Esophagus squamous epithelium (tissue), 5 donors: Measurements from ENCODE around the gene PILRA. TPM values are rescaled to one million over a fixed set of nuclear protein-coding genes. Genes with fewer than 3 reads are reported as not detected.

Source experiments
- DNase-seq: peaks from one replicate; lab custom pipeline; 2025; lab: John Stamatoyannopoulos, UW
- H3K27ac ChIP-seq, 4 donors: fragments of 200-600 bp; sonication (generic); one replicate each; pipeline ENCODE4 v1.5.1; 2016 to 2019; ENCODE audit warnings: mild to moderate bottlenecking in 1 of 4
- H3K27me3 ChIP-seq, 4 donors: fragments of 200-600 bp; sonication (generic); 1 replicate in 3 of 4; 2 replicates in 1 of 4; pipeline versions ENCODE4 v1.5.1 to v1.6.0; 2017 to 2021; ENCODE audit warnings: antibody characterized with exemption in 1 of 4
- H3K36me3 ChIP-seq, 3 donors: fragments of 200-600 bp; sonication (generic); one replicate each; pipeline ENCODE4 v1.5.1; 2016 to 2019
- H3K4me1 ChIP-seq, 3 donors: fragments of 200-600 bp; sonication (generic); one replicate each; pipeline ENCODE4 v1.5.1; 2017 to 2019
- H3K4me3 ChIP-seq, 4 donors: fragments of 200-600 bp; sonication (generic); 1 replicate in 3 of 4; 2 replicates in 1 of 4; pipeline ENCODE4 v1.5.1; 2016 to 2019; ENCODE audit warnings: mild to moderate bottlenecking in 2 of 4, moderate library complexity in 1 of 4
- H3K9me3 ChIP-seq, 3 donors: fragments of 200-600 bp; sonication (generic); one replicate each; pipeline ENCODE4 v1.5.1; 2016 to 2019
- POLR2A ChIP-seq, 4 donors: fragments of 450-650 bp; IDR thresholded peaks; one replicate each; pipeline ENCODE4 v1.6.1; 2017; ENCODE audit warnings: antibody characterized with exemption in 4 of 4, mild to moderate bottlenecking in 4 of 4, moderate library complexity in 3 of 4
- WGBS, 2 donors: methylation state at CpG; one replicate each; pipeline ENCODE4 v1.1.5; 2018; 5-methylcytosine and 5-hydroxymethylcytosine counted together
- intact Hi-C: fragments of 100-400 bp; cut with DNase I; formaldehyde crosslinking; loops from one replicate; pipeline ENCODE4 v1.15.0; 2022
- total RNA-seq, 4 donors: library from RNA; depleted of rRNA; stranded (reverse); fragments of >200 nt; gene quantifications; one replicate each; pipeline ENCODE4 v1.1.0, GENCODE V29; 2016
- TF ChIP-seq, protein P1 (sequence below), 6 experiments: fragments of 450-650 bp in 4 of 6; fragments of 200-600 bp in 2 of 6; sonication (generic) in 2 of 6; IDR thresholded peaks; one replicate each; pipeline ENCODE4 v1.5.1; 2016 to 2019; ENCODE audit warnings: antibody characterized with exemption in 6 of 6, mild to moderate bottlenecking in 4 of 6, moderate library complexity in 4 of 6
- donor health status: DM: yes; HTN: yes; CAD: no.

The PILRA gene
- total RNA-seq, 4 donors from 2014 or later = 0.61 to 5.0 (median 1.1) TPM

- intact Hi-C loops = no loop called here
- peaks cover 0 to 4% (median 0%) of the 10 kb centered on the region in 3 donors for H3K36me3 ChIP-seq
- TF ChIP-seq, protein P1, sequence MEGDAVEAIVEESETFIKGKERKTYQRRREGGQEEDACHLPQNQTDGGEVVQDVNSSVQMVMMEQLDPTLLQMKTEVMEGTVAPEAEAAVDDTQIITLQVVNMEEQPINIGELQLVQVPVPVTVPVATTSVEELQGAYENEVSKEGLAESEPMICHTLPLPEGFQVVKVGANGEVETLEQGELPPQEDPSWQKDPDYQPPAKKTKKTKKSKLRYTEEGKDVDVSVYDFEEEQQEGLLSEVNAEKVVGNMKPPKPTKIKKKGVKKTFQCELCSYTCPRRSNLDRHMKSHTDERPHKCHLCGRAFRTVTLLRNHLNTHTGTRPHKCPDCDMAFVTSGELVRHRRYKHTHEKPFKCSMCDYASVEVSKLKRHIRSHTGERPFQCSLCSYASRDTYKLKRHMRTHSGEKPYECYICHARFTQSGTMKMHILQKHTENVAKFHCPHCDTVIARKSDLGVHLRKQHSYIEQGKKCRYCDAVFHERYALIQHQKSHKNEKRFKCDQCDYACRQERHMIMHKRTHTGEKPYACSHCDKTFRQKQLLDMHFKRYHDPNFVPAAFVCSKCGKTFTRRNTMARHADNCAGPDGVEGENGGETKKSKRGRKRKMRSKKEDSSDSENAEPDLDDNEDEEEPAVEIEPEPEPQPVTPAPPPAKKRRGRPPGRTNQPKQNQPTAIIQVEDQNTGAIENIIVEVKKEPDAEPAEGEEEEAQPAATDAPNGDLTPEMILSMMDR (IDR thresholded peaks at IDR 0.05) = no peak
- no peak for TF ChIP-seq POLR2A (IDR thresholded peaks at IDR 0.05)
- H3K4me1 ChIP-seq = no peaks in the 10 kb centered on the region
- H3K27me3 ChIP-seq = no peaks in the 10 kb centered on the region
- DNase-seq = no peak
- H3K9me3 ChIP-seq = no peaks in the 10 kb centered on the region
- no peak overlapping the region for H3K4me3 ChIP-seq
- no peak overlapping the region for H3K27ac ChIP-seq
- WGBS, 2 donors = 100% methylated on average over 1 of the region's 1 CpG
Measured at GRCh38 chr7:100418930-100419659, 45.8 kb downstream of the PILRA start.

DNA sequence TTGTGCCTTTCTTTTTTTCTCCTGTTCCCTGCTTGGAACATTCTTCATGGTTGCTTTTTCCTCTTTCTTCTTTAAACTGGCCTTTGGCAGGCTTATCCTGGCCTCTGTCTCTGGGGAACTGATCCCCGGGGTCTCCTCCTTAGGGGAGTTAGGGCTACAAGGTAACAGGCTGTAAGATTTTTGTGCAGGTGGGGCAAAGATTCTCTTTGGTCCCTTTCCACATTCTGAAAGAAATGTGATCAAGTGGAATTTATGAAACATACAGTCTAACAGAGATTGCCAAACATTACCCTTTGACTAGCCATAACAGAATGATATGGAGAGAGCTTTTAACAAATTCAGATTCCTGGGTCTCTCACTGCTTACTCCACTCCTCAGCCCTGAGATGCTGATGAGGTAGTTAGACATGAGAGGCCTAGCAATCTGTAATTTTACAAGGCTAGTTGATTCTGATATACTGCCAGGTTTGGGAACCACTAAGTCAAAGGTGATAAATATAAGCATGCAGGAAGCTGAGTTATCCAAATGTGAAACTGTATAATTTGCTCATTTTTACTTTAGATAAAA is 46.5 kb downstream of the PILRA start:
- Histone ChIP-seq H3K36me3 (peaks cover 0 to 4% (median 0%) of the 10 kb centered on the region in 3 donors), H3K27ac (no peak overlapping the region), H3K9me3 (no peaks in the 10 kb centered on the region), H3K4me3 (no peak overlapping the region), H3K27me3 (no peaks in the 10 kb centered on the region), H3K4me1 (no peaks in the 10 kb centered on the region)
- intact Hi-C loops = no loop called here
- no peak for TF ChIP-seq POLR2A (IDR thresholded peaks at IDR 0.05)
- TF ChIP-seq, protein P1 (IDR thresholded peaks at IDR 0.05) = no peak
- no peak for DNase-seq
- WGBS, 2 donors = 60 to 64% methylated on average over 1 of the region's 1 CpG

DNA sequence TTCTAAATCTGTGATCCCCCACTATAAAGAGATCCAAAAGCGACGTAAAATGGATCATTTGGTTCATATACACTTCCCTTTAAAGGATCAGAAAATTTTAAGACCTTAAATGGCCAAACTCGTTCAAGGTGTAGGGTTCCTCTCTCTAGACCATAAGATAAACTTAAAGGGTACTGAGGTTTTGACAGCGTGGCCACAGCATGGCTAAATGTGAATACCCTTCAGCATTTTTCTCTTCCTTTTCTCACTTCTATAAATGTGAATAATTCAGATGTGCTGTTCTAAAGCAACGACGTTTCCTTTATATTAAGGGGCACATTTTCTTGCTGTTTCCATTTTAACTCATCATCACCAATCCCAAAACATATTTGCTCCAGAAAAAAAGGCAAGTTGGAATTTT is 50.0 kb downstream of the PILRA start:
- DNase-seq = no peak
- Histone ChIP-seq H3K4me3 (no peak overlapping the region), H3K27me3 (no peaks in the 10 kb centered on the region), H3K27ac (no peak overlapping the region), H3K36me3 (peaks cover 0 to 4% (median 0%) of the 10 kb centered on the region in 3 donors), H3K4me1 (peaks cover 6 to 10% (median 6%) of the 10 kb centered on the region in 3 donors), H3K9me3 (no peaks in the 10 kb centered on the region)
- intact Hi-C loops = no loop called here
- WGBS, 2 donors = 78 to 79% methylated on average over 6 of the region's 6 CpGs
- no peak for TF ChIP-seq POLR2A (IDR thresholded peaks at IDR 0.05)
- TF ChIP-seq, protein P1 (IDR thresholded peaks at IDR 0.05) = no peak

DNA sequence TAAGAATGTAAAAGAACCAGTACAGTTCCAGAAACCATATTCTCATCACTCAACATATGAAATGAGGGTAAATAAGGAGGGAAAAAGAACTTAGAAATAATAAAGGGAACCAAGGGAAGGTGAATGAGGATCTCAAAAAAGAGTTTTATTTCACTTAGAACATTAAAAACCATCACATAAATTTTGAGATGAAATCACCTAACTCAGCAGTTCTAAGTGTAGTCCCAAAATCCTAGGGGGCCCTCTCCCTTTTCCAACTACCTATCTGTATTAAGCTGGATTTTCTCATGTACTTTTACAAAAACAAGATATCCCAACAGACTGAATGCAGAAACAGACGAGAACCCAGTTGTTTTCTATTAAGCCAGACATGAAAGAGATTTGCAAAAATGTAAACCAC is 52.1 kb downstream of the PILRA start:
- no peaks in the 10 kb centered on the region for H3K27me3 ChIP-seq
- WGBS, 2 donors = 31 to 59% methylated on average over 1 of the region's 1 CpG
- H3K36me3 ChIP-seq = peaks cover 0 to 4% (median 0%) of the 10 kb centered on the region in 3 donors
- intact Hi-C loops = no loop called here
- no peaks in the 10 kb centered on the region for H3K9me3 ChIP-seq
- peaks cover 6 to 14% (median 8%) of the 10 kb centered on the region in 3 donors for H3K4me1 ChIP-seq
- no peak overlapping the region for H3K27ac ChIP-seq
- no peak overlapping the region for H3K4me3 ChIP-seq
- no peak for DNase-seq
- TF ChIP-seq POLR2A (IDR thresholded peaks at IDR 0.05) = no peak

DNA sequence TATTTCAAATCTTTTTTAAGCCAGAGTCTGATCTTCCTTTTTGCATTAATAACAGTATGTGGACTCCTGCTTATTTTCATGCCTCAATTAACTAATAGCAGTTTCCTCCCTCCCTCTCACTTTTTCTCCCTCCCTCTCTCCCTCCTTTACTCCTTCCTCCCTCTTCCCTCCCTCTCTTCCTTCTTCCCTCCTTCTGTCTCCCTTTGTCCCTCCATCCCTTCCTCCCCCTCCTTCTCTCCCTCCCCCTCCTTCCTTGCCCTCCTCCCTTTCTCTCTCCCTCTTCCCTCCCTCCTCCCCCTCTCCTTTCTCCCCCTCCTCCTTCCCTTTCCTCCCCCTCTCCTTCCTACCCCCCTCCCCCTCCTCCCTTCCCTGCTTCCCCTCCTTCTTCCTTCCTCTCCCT is 53.2 kb downstream of the PILRA start:
- peaks cover 17 to 26% (median 20%) of the 10 kb centered on the region in 3 donors for H3K4me1 ChIP-seq
- TF ChIP-seq POLR2A (IDR thresholded peaks at IDR 0.05) = no peak
- TF ChIP-seq, protein P1 (IDR thresholded peaks at IDR 0.05) = no peak
- H3K27ac ChIP-seq = no peak overlapping the region
- no peaks in the 10 kb centered on the region for H3K9me3 ChIP-seq
- H3K36me3 ChIP-seq = peaks cover 0 to 10% (median 0%) of the 10 kb centered on the region in 3 donors
- no peaks in the 10 kb centered on the region for H3K27me3 ChIP-seq
- intact Hi-C loops = no loop called here
- no peak overlapping the region for H3K4me3 ChIP-seq
- DNase-seq = no peak
